ENCODE measurements around the gene EHD4. TPM values are rescaled to one million over a fixed set of nuclear protein-coding genes. Genes with fewer than 3 reads are reported as not detected.

Gene EHD4
- total RNA-seq, 1 donor from 2014 or later = 2.0 TPM

- no peak for FAIRE-seq
- no peak for DNase-seq (ENCODE audit: low spot score in 2 of 2)
These were observed 48.9 kb downstream of the EHD4 start for GRCh38 chr15:41923401-41923997.

GRCh38 chr15:41922353-41922752 is 50.0 kb downstream of the EHD4 start:
- no peak for FAIRE-seq
- DNase-seq (ENCODE audit: low spot score in 2 of 2) = no peak

- FAIRE-seq (no peak), DNase-seq (ENCODE audit: low spot score in 2 of 2) (no peak)
These were observed 50.7 kb downstream of the EHD4 start for GRCh38 chr15:41921639-41922038.

- DNase-seq (ENCODE audit: low spot score in 2 of 2) = no peak
- FAIRE-seq = no peak
These were observed 51.2 kb downstream of the EHD4 start for GRCh38 chr15:41921167-41921566.

GRCh38 chr15:41919954-41920538 is 52.3 kb downstream of the EHD4 start:
- FAIRE-seq (no peak), DNase-seq (ENCODE audit: low spot score in 2 of 2) (no peak)

GRCh38 chr15:41919201-41919820 is 53.0 kb downstream of the EHD4 start:
- no peak for DNase-seq (ENCODE audit: low spot score in 2 of 2)
- no peak for FAIRE-seq

GRCh38 chr15:41918506-41919126 is 53.7 kb downstream of the EHD4 start:
- FAIRE-seq (no peak), DNase-seq (ENCODE audit: low spot score in 2 of 2) (no peak)

- FAIRE-seq = no peak
- no peak for DNase-seq (ENCODE audit: low spot score in 2 of 2)
These were observed 54.5 kb downstream of the EHD4 start for GRCh38 chr15:41917767-41918430.

GRCh38 chr15:41915255-41915994 is 56.9 kb downstream of the EHD4 start:
- no peak for FAIRE-seq
- DNase-seq (ENCODE audit: low spot score in 2 of 2) = no peak

GRCh38 chr15:41914411-41914810 is 57.9 kb downstream of the EHD4 start:
- FAIRE-seq = no peak
- no peak for DNase-seq (ENCODE audit: low spot score in 2 of 2)

GRCh38 chr15:41913256-41913655 is 59.1 kb downstream of the EHD4 start:
- DNase-seq (ENCODE audit: low spot score in 2 of 2) = no peak
- FAIRE-seq = no peak

- no peak for FAIRE-seq
These were observed 60.5 kb downstream of the EHD4 start for GRCh38 chr15:41911691-41912345.

GRCh38 chr15:41908736-41909461 is 63.5 kb downstream of the EHD4 start:
- no peak for DNase-seq (ENCODE audit: low spot score in 2 of 2)
- FAIRE-seq = no peak

More at GRCh38 chr15:41911691-41912345, 60.5 kb downstream of the EHD4 start:
- DNase-seq (ENCODE audit: low spot score in 2 of 2) = no peak

- FAIRE-seq (no peak), DNase-seq (ENCODE audit: low spot score in 2 of 2) (no peak)
These were observed 65.2 kb downstream of the EHD4 start for GRCh38 chr15:41907141-41907540.

- no peak for DNase-seq (ENCODE audit: low spot score in 2 of 2)
- FAIRE-seq = no peak
These were observed 65.7 kb downstream of the EHD4 start for GRCh38 chr15:41906608-41907007.

- FAIRE-seq = no peak
- no peak for DNase-seq (ENCODE audit: low spot score in 2 of 2)
These were observed 67.1 kb downstream of the EHD4 start for GRCh38 chr15:41905036-41905793.

- FAIRE-seq = no peak
These were observed 67.8 kb downstream of the EHD4 start for GRCh38 chr15:41904541-41905005.

GRCh38 chr15:41903782-41904181 is 68.6 kb downstream of the EHD4 start:
- FAIRE-seq (no peak), DNase-seq (ENCODE audit: low spot score in 2 of 2) (no peak)

More at GRCh38 chr15:41904541-41905005, 67.8 kb downstream of the EHD4 start:
- peak; percentile 65 to 84 for DNase-seq (ENCODE audit: low spot score in 2 of 2)
